HepG2 (cell line): ENCODE results near the gene C11orf71. TPM values are rescaled to one million over a fixed set of nuclear protein-coding genes. Genes with fewer than 3 reads are reported as not detected.

ENCODE experiments used
- BORCS8-MEF2B ChIP-seq: sonication (generic); formaldehyde crosslinking; IDR thresholded peaks from 2 replicates; pipeline ENCODE4 v1.8.0; 2022; ENCODE audit warnings: mild to moderate bottlenecking, missing genetic modification reagents
- CAMTA2 ChIP-seq: sonication (generic); formaldehyde crosslinking; IDR thresholded peaks from 2 replicates; pipeline ENCODE4 v1.4.0; 2020; ENCODE audit warnings: mild to moderate bottlenecking, missing genetic modification reagents, borderline replicate concordance
- CREM ChIP-seq, 2 experiments: sonication (generic) in 1 of 2; formaldehyde crosslinking in 1 of 2; IDR thresholded peaks; 2 replicates each; pipeline versions ENCODE4 v1.4.0 to v1.6.1; 2016 to 2020; ENCODE audit warnings: antibody characterized with exemption in 1 of 2, mild to moderate bottlenecking in 1 of 2, missing genetic modification reagents in 1 of 2
- DMAP1 ChIP-seq: IDR thresholded peaks from 2 replicates; pipeline ENCODE4 v1.6.1; 2016
- FIP1L1 ChIP-seq: fragments of 200-400 bp; formaldehyde crosslinking; IDR thresholded peaks from 2 replicates; pipeline ENCODE4 v1.6.1; 2018; ENCODE audit warnings: low read depth, mild to moderate bottlenecking, low read length, moderate library complexity, borderline replicate concordance; ENCODE audit not compliant: insufficient read depth
- FOXK1 ChIP-seq: sonication (generic); formaldehyde crosslinking; IDR thresholded peaks from 2 replicates; pipeline ENCODE4 v1.4.0; 2020; ENCODE audit warnings: low read depth, missing genetic modification reagents, borderline replicate concordance
- FOXO1 ChIP-seq: sonication (generic); formaldehyde crosslinking; IDR thresholded peaks from 2 replicates; pipeline ENCODE4 v1.4.0; 2020; ENCODE audit warnings: missing genetic modification reagents
- GABPB1 ChIP-seq: IDR thresholded peaks from 2 replicates; pipeline ENCODE4 v1.6.1; 2016; ENCODE audit warnings: mild to moderate bottlenecking, missing genetic modification reagents, moderate library complexity, missing compliant biosample characterization
- HOXA3 ChIP-seq: sonication (generic); formaldehyde crosslinking; IDR thresholded peaks from 2 replicates; pipeline ENCODE4 v1.5.0; 2020; ENCODE audit warnings: missing genetic modification reagents
- MTA3 ChIP-seq: sonication (generic); formaldehyde crosslinking; IDR thresholded peaks from 2 replicates; pipeline ENCODE4 v1.4.0; 2020; ENCODE audit warnings: missing genetic modification reagents
- NAIF1 ChIP-seq: sonication (generic); formaldehyde crosslinking; IDR thresholded peaks from 2 replicates; pipeline ENCODE4 v1.5.0; 2020; ENCODE audit warnings: mild to moderate bottlenecking, missing genetic modification reagents, borderline replicate concordance
- RELA ChIP-seq: sonication (generic); formaldehyde crosslinking; IDR thresholded peaks from 2 replicates; pipeline ENCODE4 v1.4.0; 2020; ENCODE audit warnings: missing genetic modification reagents
- SP140L ChIP-seq: sonication (generic); formaldehyde crosslinking; IDR thresholded peaks from 2 replicates; pipeline ENCODE4 v1.4.0; 2020; ENCODE audit warnings: missing genetic modification reagents, borderline replicate concordance
- ZFP37 ChIP-seq: sonication (generic); formaldehyde crosslinking; IDR thresholded peaks from 2 replicates; pipeline ENCODE4 v1.4.0; 2020; ENCODE audit warnings: missing genetic modification reagents, borderline replicate concordance
- polyA plus RNA-seq, 8 experiments: library from polyadenylated mRNA; depleted of rRNA in 3 of 8; stranded (reverse) in 7 of 8; unstranded in 1 of 8; fragments of >200 nt; fragmentation: Illumina TruSeq in 4 of 8; extraction: Trizol in 4 of 8; gene quantifications; 2 replicates each; pipeline versions ENCODE4 v1.2.1 to v1.2.3, GENCODE V29; 2011 to 2016; ENCODE audit warnings: low read depth in 4 of 8, missing spikeins in 1 of 8, mixed read lengths in 1 of 8; ENCODE audit not compliant: insufficient read depth in 1 of 8
- total RNA-seq, 5 experiments: library from RNA; depleted of rRNA; stranded (reverse); fragments of >200 nt; fragmentation: Illumina TruSeq; extraction: Trizol; gene quantifications; 2 replicates each; pipeline ENCODE4 v1.2.3, GENCODE V29; 2016; ENCODE audit warnings: low read depth in 1 of 5
- TF ChIP-seq, protein P1 (sequence below), 2 experiments: sonication (generic) in 1 of 2; formaldehyde crosslinking in 1 of 2; IDR thresholded peaks; 2 replicates each; pipeline versions ENCODE4 v1.6.1 to v1.9.0; 2014 to 2022; ENCODE audit warnings: antibody characterized with exemption in 1 of 2, borderline replicate concordance in 1 of 2, inconsistent platforms in 1 of 2, low read depth in 1 of 2, missing genetic modification reagents in 1 of 2
- TF ChIP-seq, protein P2 (sequence below): sonication (generic); formaldehyde crosslinking; IDR thresholded peaks from 2 replicates; pipeline ENCODE4 v1.9.0; 2022; ENCODE audit warnings: missing genetic modification reagents, mild to moderate bottlenecking, borderline replicate concordance
- TF ChIP-seq, protein P3 (sequence below): IDR thresholded peaks from 2 replicates; pipeline ENCODE4 v1.6.1; 2018; ENCODE audit warnings: missing genetic modification reagents, mild to moderate bottlenecking, missing compliant biosample characterization
- TF ChIP-seq, protein P4 (sequence below): IDR thresholded peaks from 2 replicates; pipeline ENCODE4 v1.6.1; 2016; ENCODE audit warnings: low read depth

C11orf71 gene
- total and polyA plus RNA-seq, 2 of the 13 experiments (the other 11 are each of a cell fraction or from before 2014, with no cell fraction given), result 7.1 to 7.8 TPM

DNA sequence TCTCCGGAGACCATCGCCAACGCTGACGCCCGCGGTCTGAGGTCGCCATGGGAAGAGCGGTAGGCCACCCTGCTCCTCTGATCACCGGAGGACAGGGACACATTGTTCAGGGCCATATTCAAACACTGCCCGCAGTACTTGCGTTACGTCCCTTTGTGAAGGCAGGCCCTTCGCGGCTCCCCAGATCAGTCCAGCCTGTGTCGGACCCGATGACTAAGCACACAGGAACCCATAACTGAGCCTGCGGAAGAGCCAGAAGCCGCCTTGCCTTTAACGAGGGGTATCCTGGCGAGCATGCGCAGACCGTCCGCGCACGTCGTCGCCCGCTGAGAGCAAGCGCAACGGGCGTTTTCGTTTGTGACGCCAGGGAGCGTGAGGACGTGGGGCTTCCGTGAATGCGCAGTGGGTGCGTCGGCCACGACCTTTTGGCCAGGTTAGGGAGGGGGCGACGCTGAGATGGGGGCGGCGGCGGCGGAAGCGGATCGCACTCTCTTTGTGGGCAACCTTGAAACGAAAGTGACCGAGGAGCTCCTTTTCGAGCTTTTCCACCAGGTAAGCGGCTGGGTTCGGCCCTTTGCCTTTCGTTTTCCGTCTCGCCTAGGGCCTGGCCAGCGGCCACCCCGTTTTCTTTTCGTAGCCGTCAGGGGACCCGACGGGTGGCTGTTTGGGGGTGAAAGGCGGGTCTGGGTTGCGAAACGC is at the start of gene C11orf71, which contains the start of gene RBM7 (continued):
- TF ChIP-seq CAMTA2 (CRISPR knock-in tag) (peak; percentile 93; the same call in 1 of the 2 replicates), BORCS8-MEF2B (CRISPR knock-in tag) (no peak), RELA (CRISPR knock-in tag) (no peak), CREM (IDR thresholded peaks at IDR 0.05) (peak; percentile 89), CREM (CRISPR knock-in tag; IDR thresholded peaks at IDR 0.05) (no peak), NAIF1 (peak; percentile 86), GABPB1 (peak; percentile 90), FOXK1 (peak; percentile 61; the same call in 1 of the 2 replicates), SP140L (no peak), HOXA3 (peak; percentile 91), MTA3 (CRISPR knock-in tag) (no peak), FOXO1 (CRISPR knock-in tag) (no peak; the same call in 1 of the 2 replicates), DMAP1 (CRISPR knock-in tag) (peak; percentile 97), ZFP37 (CRISPR knock-in tag) (peak; percentile 83), FIP1L1 (no peak; the same call in 1 of the 2 replicates)
- TF ChIP-seq, protein P1, sequence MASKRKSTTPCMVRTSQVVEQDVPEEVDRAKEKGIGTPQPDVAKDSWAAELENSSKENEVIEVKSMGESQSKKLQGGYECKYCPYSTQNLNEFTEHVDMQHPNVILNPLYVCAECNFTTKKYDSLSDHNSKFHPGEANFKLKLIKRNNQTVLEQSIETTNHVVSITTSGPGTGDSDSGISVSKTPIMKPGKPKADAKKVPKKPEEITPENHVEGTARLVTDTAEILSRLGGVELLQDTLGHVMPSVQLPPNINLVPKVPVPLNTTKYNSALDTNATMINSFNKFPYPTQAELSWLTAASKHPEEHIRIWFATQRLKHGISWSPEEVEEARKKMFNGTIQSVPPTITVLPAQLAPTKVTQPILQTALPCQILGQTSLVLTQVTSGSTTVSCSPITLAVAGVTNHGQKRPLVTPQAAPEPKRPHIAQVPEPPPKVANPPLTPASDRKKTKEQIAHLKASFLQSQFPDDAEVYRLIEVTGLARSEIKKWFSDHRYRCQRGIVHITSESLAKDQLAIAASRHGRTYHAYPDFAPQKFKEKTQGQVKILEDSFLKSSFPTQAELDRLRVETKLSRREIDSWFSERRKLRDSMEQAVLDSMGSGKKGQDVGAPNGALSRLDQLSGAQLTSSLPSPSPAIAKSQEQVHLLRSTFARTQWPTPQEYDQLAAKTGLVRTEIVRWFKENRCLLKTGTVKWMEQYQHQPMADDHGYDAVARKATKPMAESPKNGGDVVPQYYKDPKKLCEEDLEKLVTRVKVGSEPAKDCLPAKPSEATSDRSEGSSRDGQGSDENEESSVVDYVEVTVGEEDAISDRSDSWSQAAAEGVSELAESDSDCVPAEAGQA (IDR thresholded peaks at IDR 0.05; ENCODE audit: low read depth), result peak; percentile 86
- TF ChIP-seq, protein P1 (CRISPR knock-in tag; IDR thresholded peaks at IDR 0.05; ENCODE audit: borderline replicate concordance), result no peak; the same call in 1 of the 2 replicates
- TF ChIP-seq, protein P2, sequence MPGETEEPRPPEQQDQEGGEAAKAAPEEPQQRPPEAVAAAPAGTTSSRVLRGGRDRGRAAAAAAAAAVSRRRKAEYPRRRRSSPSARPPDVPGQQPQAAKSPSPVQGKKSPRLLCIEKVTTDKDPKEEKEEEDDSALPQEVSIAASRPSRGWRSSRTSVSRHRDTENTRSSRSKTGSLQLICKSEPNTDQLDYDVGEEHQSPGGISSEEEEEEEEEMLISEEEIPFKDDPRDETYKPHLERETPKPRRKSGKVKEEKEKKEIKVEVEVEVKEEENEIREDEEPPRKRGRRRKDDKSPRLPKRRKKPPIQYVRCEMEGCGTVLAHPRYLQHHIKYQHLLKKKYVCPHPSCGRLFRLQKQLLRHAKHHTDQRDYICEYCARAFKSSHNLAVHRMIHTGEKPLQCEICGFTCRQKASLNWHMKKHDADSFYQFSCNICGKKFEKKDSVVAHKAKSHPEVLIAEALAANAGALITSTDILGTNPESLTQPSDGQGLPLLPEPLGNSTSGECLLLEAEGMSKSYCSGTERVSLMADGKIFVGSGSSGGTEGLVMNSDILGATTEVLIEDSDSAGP (CRISPR knock-in tag), result peak; percentile 98
- TF ChIP-seq, protein P3, sequence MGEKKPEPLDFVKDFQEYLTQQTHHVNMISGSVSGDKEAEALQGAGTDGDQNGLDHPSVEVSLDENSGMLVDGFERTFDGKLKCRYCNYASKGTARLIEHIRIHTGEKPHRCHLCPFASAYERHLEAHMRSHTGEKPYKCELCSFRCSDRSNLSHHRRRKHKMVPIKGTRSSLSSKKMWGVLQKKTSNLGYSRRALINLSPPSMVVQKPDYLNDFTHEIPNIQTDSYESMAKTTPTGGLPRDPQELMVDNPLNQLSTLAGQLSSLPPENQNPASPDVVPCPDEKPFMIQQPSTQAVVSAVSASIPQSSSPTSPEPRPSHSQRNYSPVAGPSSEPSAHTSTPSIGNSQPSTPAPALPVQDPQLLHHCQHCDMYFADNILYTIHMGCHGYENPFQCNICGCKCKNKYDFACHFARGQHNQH (CRISPR knock-in tag), result 0 out of 2 replicates have a peak, but pooled peaks have one; percentile 12
- TF ChIP-seq, protein P4, sequence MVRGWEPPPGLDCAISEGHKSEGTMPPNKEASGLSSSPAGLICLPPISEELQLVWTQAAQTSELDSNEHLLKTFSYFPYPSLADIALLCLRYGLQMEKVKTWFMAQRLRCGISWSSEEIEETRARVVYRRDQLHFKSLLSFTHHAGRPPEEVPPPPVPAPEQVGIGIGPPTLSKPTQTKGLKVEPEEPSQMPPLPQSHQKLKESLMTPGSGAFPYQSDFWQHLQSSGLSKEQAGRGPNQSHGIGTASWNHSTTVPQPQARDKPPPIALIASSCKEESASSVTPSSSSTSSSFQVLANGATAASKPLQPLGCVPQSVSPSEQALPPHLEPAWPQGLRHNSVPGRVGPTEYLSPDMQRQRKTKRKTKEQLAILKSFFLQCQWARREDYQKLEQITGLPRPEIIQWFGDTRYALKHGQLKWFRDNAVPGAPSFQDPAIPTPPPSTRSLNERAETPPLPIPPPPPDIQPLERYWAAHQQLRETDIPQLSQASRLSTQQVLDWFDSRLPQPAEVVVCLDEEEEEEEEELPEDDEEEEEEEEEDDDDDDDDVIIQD, result peak; percentile 87
